ENCODE data around the gene STK11. TPM values are rescaled to one million over a fixed set of nuclear protein-coding genes. Genes with fewer than 3 reads are reported as not detected.

Gene STK11
- total RNA-seq, 1 donor from 2014 or later, result 64.8 TPM

DNA sequence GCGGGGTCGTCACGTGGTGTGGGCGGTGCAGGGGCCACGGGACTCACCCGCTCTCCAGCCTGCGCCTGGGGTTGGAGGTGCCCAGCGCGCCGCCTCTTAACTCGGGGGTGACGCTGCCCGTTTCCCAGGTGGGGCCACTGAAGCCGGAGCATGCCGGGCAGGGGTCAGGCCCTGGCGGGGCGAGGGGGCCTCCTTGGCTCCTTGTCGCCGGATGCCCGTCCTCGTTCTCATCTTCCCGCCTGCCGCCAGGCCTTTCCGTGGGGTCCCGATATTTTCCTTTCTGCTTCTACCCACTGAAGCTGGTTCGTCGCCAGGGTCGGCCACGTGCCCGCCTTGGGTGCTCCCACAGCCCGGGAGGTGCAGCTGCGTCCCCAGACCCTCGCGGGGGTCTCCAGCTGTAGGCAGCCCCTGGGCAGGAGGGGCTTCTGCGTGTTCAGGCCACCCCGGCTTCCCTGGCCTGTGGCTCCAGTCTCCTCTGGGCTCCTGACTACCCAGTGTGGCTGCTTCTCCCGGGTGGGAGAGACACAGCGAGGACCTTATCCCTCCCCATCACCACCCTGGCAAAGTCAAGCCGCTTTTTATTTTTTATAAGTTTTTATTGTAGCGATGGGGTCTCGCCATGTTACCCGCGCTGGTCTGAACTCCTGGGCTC, 70.5 kb downstream of the STK11 start:
- H3K4me1 Mint-ChIP-seq (ENCODE audit: unreplicated experiment), result peaks cover 24% of the 10 kb centered on the region
- DNase-seq (ENCODE audit: extremely low spot score, unreplicated experiment), result no peak
- peak overlapping the region; percentile 89 for H3K4me3 Mint-ChIP-seq
- H3K27me3 Mint-ChIP-seq, result no peaks in the 10 kb centered on the region
- H3K9me3 Mint-ChIP-seq, result no peaks in the 10 kb centered on the region
- peak overlapping the region; percentile 90 for H3K27ac Mint-ChIP-seq
- TF ChIP-seq, protein P1, sequence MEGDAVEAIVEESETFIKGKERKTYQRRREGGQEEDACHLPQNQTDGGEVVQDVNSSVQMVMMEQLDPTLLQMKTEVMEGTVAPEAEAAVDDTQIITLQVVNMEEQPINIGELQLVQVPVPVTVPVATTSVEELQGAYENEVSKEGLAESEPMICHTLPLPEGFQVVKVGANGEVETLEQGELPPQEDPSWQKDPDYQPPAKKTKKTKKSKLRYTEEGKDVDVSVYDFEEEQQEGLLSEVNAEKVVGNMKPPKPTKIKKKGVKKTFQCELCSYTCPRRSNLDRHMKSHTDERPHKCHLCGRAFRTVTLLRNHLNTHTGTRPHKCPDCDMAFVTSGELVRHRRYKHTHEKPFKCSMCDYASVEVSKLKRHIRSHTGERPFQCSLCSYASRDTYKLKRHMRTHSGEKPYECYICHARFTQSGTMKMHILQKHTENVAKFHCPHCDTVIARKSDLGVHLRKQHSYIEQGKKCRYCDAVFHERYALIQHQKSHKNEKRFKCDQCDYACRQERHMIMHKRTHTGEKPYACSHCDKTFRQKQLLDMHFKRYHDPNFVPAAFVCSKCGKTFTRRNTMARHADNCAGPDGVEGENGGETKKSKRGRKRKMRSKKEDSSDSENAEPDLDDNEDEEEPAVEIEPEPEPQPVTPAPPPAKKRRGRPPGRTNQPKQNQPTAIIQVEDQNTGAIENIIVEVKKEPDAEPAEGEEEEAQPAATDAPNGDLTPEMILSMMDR (conservative IDR thresholded peaks at IDR 0.05), result no peak
- H3K36me3 Mint-ChIP-seq, result peaks cover 12% of the 10 kb centered on the region

DNA sequence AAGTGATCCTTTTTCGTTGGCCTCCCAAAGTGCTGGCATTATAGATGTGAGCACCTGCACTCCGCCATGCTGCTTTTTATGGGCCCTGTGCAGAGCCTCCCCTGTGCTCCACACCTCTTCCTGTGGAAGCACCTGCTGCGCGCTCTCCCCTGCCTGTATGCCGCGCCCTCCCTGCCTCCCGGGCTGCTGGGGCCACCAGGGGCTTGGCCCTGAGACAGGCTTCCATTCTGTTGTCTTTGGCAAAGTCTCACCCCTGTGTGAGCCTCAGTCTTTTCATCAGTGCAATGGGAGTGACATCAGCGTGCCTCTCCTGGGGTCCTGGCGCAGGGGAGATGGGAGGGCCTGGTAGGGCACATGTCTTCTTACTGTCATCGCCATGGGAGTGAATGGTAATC, 71.0 kb downstream of the STK11 start:
- Mint-ChIP-seq H3K4me1 (ENCODE audit: unreplicated experiment) (peaks cover 21% of the 10 kb centered on the region), H3K9me3 (no peaks in the 10 kb centered on the region)

DNA sequence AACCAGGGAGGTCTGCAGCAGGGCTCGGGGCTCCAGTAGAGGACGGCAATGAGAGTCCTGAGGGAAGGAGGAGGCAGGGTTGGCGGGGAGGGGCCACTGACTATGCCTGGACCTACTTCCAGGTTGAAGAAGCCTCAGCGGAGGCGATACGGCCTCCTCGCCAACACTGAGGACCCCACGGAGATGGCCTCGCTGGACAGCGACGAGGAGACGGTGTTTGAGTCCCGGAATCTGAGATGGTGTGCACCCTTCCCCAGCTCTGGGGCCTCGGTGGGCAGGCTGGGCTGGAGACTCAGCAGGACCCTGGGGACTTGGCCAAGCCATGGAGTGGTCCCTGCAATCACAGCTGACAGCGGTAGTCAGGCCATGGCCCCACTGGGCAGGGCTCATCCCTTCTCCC, 71.5 kb downstream of the STK11 start:
- peaks cover 9% of the 10 kb centered on the region for H3K36me3 Mint-ChIP-seq
- TF ChIP-seq, protein P1 (conservative IDR thresholded peaks at IDR 0.05), result no peak
- DNase-seq (ENCODE audit: extremely low spot score, unreplicated experiment), result no peak
- H3K4me3 Mint-ChIP-seq, result peak overlapping the region; percentile 89
- peak overlapping the region; percentile 53 for H3K27ac Mint-ChIP-seq
- peaks cover 21% of the 10 kb centered on the region for H3K4me1 Mint-ChIP-seq (ENCODE audit: unreplicated experiment)
- H3K27me3 Mint-ChIP-seq, result no peaks in the 10 kb centered on the region
- no peaks in the 10 kb centered on the region for H3K9me3 Mint-ChIP-seq

More for the DNA sequence above, 71.0 kb downstream of the STK11 start:
- no peak for DNase-seq (ENCODE audit: extremely low spot score, unreplicated experiment)
- TF ChIP-seq, protein P1 (conservative IDR thresholded peaks at IDR 0.05), result no peak
- H3K4me3 Mint-ChIP-seq, result peak overlapping the region; percentile 89
- H3K27me3 Mint-ChIP-seq, result no peaks in the 10 kb centered on the region
- peak overlapping the region; percentile 53 for H3K27ac Mint-ChIP-seq
- H3K36me3 Mint-ChIP-seq, result peaks cover 9% of the 10 kb centered on the region

Other genes starting within 250 kb of the STK11 start
- gene WDR18, start 221.4 kb upstream of the STK11 start, total RNA-seq (ENCODE audit: low replicate concordance), result 59.5 and 65.4 TPM in 2 replicates
- gene GRIN3B, start 205.4 kb upstream of the STK11 start, total RNA-seq (ENCODE audit: low replicate concordance), result 0.65 and 1.00 TPM in 2 replicates
- 157 and 173 TPM in 2 replicates for gene TMEM259, start 184.7 kb upstream of the STK11 start, total RNA-seq (ENCODE audit: low replicate concordance)
- gene RNU6-2, start 184.3 kb upstream of the STK11 start, total RNA-seq (ENCODE audit: low replicate concordance), result not detected in 2 replicates
- gene CNN2, start 179.2 kb upstream of the STK11 start, total RNA-seq (ENCODE audit: low replicate concordance), result 276 and 279 TPM in 2 replicates
- gene ABCA7, start 165.7 kb upstream of the STK11 start, total RNA-seq (ENCODE audit: low replicate concordance), result 23.9 and 26.1 TPM in 2 replicates
- gene ARHGAP45, start 138.6 kb upstream of the STK11 start, total RNA-seq (ENCODE audit: low replicate concordance), result 2.6 and 4.5 TPM in 2 replicates
- gene POLR2E, start 110.4 kb upstream of the STK11 start, total RNA-seq (ENCODE audit: low replicate concordance), result 171 and 181 TPM in 2 replicates
- 174 and 204 TPM in 2 replicates for gene GPX4, start 101.8 kb upstream of the STK11 start, total RNA-seq (ENCODE audit: low replicate concordance)
- 45.5 and 60.7 TPM in 2 replicates for gene SBNO2, start 31.5 kb upstream of the STK11 start, total RNA-seq (ENCODE audit: low replicate concordance)
- gene CBARP, start 32.2 kb downstream of the STK11 start, total RNA-seq (ENCODE audit: low replicate concordance), result 8.9 and 10.8 TPM in 2 replicates
- gene ATP5F1D, start 36.0 kb downstream of the STK11 start, total RNA-seq (ENCODE audit: low replicate concordance), result 165 and 197 TPM in 2 replicates
- 122 and 127 TPM in 2 replicates for gene MIDN, start 42.8 kb downstream of the STK11 start, total RNA-seq (ENCODE audit: low replicate concordance)
- gene CIRBP, start 63.6 kb downstream of the STK11 start, total RNA-seq (ENCODE audit: low replicate concordance), result 316 and 421 TPM in 2 replicates
- 30.6 and 36.4 TPM in 2 replicates for gene FAM174C, start 69.8 kb downstream of the STK11 start, total RNA-seq (ENCODE audit: low replicate concordance)
- 5.1 and 17.6 TPM in 2 replicates for gene EFNA2, start 80.1 kb downstream of the STK11 start, total RNA-seq (ENCODE audit: low replicate concordance)
- gene NDUFS7, start 178.1 kb downstream of the STK11 start, total RNA-seq (ENCODE audit: low replicate concordance), result 83.3 and 98.3 TPM in 2 replicates
- gene GAMT, start 195.8 kb downstream of the STK11 start, total RNA-seq (ENCODE audit: low replicate concordance), result 33.7 and 37.9 TPM in 2 replicates
- 124 and 141 TPM in 2 replicates for gene DAZAP1, start 201.8 kb downstream of the STK11 start, total RNA-seq (ENCODE audit: low replicate concordance)
- 1,251 and 1,344 TPM in 2 replicates for gene RPS15, start 232.6 kb downstream of the STK11 start, total RNA-seq (ENCODE audit: low replicate concordance)
- 1.2 and 9.2 TPM in 2 replicates for gene APC2, start 244.3 kb downstream of the STK11 start, total RNA-seq (ENCODE audit: low replicate concordance)

Data from type B pancreatic cell (in vitro differentiated cells).